ENCODE data around the gene MPEG1. TPM values are rescaled to one million over a fixed set of nuclear protein-coding genes. Genes with fewer than 3 reads are reported as not detected.

Gene MPEG1
- total and polyA plus RNA-seq, 4 donors = 4.3 to 27.1 (median 25.0) TPM

DNA sequence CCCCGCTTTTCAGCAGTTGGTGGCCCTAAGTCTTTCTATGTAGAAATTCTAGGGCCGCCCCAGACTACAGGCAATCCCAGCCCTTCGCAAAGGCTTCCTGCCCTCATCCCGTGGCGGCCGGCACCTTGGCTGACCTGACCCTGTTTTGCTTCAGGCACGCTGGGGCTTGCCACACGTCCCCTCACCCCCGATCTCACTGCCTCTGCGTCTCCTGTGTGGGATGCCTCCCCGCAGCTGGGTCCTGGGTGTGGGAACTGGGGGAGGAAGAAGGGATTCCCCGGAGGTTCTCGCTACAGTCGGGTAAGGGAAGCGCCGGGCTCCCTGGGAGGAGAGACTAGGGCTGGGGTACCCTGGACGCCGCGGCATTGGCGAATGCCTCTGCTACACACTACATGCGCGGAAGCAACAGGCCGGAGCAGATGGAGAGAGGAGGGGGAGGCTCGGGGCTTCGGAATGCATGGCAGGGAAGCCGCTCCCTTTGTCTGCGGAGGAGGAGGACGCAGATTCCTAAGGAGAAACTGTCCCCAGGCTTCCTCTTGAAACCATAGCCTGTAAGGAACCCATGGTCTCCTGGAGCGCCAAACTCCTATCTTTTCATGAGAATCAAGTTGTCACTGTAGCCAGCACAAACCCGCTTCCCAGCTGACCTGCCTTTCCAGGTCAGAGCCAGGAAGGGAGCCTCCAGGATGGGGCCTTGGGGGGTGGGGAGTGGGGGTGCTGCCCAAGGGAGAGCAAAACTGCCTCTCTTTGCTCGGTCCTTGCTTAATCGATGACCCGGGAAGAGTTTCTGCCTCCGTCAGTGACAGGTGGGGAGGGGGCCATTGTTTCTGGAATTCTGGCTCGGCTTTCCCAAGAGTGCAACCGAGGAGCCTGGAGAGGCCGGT lies 39.4 kb downstream of the MPEG1 start:
- intact Hi-C loops (cut with DNase I) = no loop called here
- DNase-seq (peak; percentile 57 to 79), ATAC-seq (ENCODE audit: low FRiP score) (peak; percentile 24)
- Histone ChIP-seq H3K36me3 (ENCODE audit: control insufficient read depth in 1 of 2, insufficient read depth in 2 of 2, low read length in 1 of 2) (no peaks in the 10 kb centered on the region), H3K4me3 (ENCODE audit: low read length in 2 of 2) (peak overlapping the region in 1 of 2 donors; percentile 50), H3K4me1 (ENCODE audit: control insufficient read depth in 1 of 2, insufficient read depth in 2 of 2, low read length in 2 of 2) (no peaks in the 10 kb centered on the region), H3K27me3 (ENCODE audit: control insufficient read depth in 1 of 2, insufficient read depth in 2 of 2, low read length in 1 of 2) (no peaks in the 10 kb centered on the region), H3K27ac (ENCODE audit: low read depth in 1 of 2, low read length in 2 of 2) (no peak overlapping the region), H3K9me3 (ENCODE audit: control insufficient read depth, low read length) (no peaks in the 10 kb centered on the region)
- 12 to 15% methylated on average over 37 of the region's 37 CpGs for WGBS, 2 donors

DNA sequence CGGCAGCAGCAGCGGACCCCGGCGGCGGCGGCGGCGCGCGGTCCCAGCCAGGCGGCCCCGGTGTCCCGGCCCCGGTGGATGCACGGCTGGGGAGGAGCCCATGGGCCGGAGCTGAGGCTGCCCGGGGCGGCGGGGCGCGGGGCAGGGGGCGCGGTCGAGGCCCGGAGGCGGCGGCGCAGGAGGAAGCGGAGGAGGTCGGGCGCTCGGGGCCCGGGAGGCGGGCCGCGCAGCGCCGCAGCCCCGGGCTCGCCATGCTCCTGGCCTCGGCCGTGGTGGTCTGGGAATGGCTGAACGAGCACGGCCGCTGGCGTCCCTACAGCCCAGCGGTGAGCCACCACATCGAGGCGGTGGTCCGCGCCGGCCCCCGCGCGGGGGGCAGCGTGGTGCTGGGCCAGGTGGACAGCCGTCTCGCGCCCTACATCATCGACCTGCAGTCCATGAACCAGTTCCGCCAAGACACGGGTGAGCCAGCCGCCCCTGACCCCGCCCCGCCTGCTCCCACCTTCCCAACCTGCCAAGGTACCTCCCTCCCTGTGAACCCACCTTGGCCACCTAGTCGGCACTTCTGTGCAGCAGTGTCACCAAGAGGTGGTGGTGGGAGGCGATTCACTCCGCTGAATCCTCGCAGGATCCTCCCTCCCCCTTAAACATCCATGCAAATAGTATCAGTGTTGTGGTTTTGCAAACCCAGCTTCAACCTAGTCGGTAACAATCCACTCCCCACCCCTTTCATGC lies 40.2 kb downstream of the MPEG1 start:
- intact Hi-C loops (cut with DNase I) = loop anchor here in 1 of 2 donors (1.0 kb wide), 1 partner anchor 112 kb away; no protein-coding TSS in a partner anchor
- WGBS, 2 donors = 0% methylated on average over 25 to 70 of the region's 70 CpGs
- Histone ChIP-seq H3K27me3 (ENCODE audit: control insufficient read depth in 1 of 2, insufficient read depth in 2 of 2, low read length in 1 of 2) (no peaks in the 10 kb centered on the region), H3K4me1 (ENCODE audit: control insufficient read depth in 1 of 2, insufficient read depth in 2 of 2, low read length in 2 of 2) (no peaks in the 10 kb centered on the region), H3K9me3 (ENCODE audit: control insufficient read depth, low read length) (no peaks in the 10 kb centered on the region), H3K36me3 (ENCODE audit: control insufficient read depth in 1 of 2, insufficient read depth in 2 of 2, low read length in 1 of 2) (no peaks in the 10 kb centered on the region), H3K4me3 (ENCODE audit: low read length in 2 of 2) (peak overlapping the region; percentile 50 to 82), H3K27ac (ENCODE audit: low read depth in 1 of 2, low read length in 2 of 2) (no peak overlapping the region)
- DNase-seq (peak in 1 of 2 donors; percentile 50), ATAC-seq (ENCODE audit: low FRiP score) (peak; percentile 1)

DNA sequence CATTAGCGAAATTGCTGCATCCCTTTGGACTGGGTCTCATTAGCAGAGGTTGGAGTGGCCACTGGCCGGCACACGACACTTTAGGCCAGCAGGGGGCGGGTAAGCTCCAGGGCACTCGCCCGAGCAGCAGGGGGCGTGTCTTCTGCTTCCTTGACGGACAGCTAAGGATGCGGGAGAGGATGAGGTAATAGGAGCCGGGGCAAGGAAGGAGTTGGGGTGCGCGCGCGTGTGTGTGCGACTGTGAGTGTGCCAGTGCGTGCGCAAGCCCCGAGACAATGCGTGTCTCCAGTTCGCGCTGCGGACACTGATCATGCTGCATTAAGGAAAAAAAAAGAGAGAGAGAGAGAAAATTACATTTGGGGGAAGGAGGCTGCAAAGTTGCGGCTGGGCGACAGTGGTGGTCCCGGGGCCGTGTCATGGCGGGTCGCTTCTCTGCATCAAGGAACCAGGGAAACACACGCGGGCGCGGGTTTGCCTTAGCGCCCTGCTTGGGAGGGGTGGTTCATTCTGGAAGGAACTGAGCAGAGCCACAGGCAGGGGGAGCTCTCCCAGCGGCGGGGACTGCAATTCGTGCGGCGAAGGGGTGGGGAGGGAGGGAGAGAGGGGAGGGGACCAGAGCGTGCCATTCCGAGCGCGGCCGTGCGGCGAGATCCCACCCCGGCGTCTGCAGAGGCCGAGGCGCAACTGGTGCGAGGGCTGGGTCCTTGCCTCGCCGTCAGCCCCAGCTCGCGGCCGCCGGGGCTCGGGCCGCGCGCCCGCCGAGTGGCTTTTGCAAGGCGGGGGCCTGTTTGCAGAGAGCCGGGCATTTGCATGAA lies 41.0 kb downstream of the MPEG1 start, which contains the start of gene DTX4:
DTX4 (plus strand) TSS at position 625 of the 815 bp plus-strand sequence. CDS start 464 bp downstream, outside the sequence.
- 0 to 1% methylated on average over 50 to 64 of the region's 64 CpGs for WGBS, 2 donors
- peak; percentile 97 for ATAC-seq (ENCODE audit: low FRiP score)
- H3K36me3 ChIP-seq (ENCODE audit: control insufficient read depth in 1 of 2, insufficient read depth in 2 of 2, low read length in 1 of 2) = no peaks in the 10 kb centered on the region
- no peaks in the 10 kb centered on the region for H3K27me3 ChIP-seq (ENCODE audit: control insufficient read depth in 1 of 2, insufficient read depth in 2 of 2, low read length in 1 of 2)
- intact Hi-C loops (cut with DNase I) = loop anchor here (1.0 to 2.0 kb wide), 4 partner anchors 35 to 113 kb away; no protein-coding TSS in a partner anchor
- peak within 1 kb of the TSS; percentile 50 to 82 for H3K4me3 ChIP-seq (ENCODE audit: low read length in 2 of 2)
- H3K4me1 ChIP-seq (ENCODE audit: control insufficient read depth in 1 of 2, insufficient read depth in 2 of 2, low read length in 2 of 2) = no peaks in the 10 kb centered on the region
- DNase-seq = peak; percentile 94 to 98
- H3K9me3 ChIP-seq (ENCODE audit: control insufficient read depth, low read length) = no peaks in the 10 kb centered on the region
- no peak within 1 kb of the TSS for H3K27ac ChIP-seq (ENCODE audit: low read depth in 1 of 2, low read length in 2 of 2)

DNA sequence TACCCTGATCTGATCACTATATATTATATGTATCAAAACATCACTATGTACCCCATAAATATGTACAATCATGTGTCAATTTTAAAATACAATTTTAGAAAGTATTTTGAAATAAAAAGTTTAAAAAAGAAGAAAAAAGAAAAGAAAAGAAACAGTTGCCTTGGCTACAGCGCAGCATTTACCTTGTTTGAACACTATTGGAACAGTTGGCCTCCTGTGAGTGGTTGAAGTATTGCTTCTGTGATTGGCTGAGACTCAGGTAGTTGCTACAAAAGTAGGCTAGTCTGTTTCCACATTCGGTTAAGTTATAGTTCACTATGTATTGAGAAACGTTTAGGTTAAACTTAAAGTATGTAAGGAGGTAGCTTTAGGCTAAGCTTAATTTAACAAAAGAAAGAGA lies 48.7 kb downstream of the MPEG1 start:
- Histone ChIP-seq H3K4me1 (ENCODE audit: control insufficient read depth in 1 of 2, insufficient read depth in 2 of 2, low read length in 2 of 2) (no peaks in the 10 kb centered on the region), H3K27ac (ENCODE audit: low read depth in 1 of 2, low read length in 2 of 2) (no peak overlapping the region), H3K27me3 (ENCODE audit: control insufficient read depth in 1 of 2, insufficient read depth in 2 of 2, low read length in 1 of 2) (no peaks in the 10 kb centered on the region), H3K9me3 (ENCODE audit: control insufficient read depth, low read length) (no peaks in the 10 kb centered on the region), H3K36me3 (ENCODE audit: control insufficient read depth in 1 of 2, insufficient read depth in 2 of 2, low read length in 1 of 2) (no peaks in the 10 kb centered on the region), H3K4me3 (ENCODE audit: low read length in 2 of 2) (no peak overlapping the region)
- DNase-seq (no peak), ATAC-seq (ENCODE audit: low FRiP score) (no peak)
- intact Hi-C loops (cut with DNase I) = no loop called here
- WGBS, 2 donors = 51 to 59% methylated on average over 3 of the region's 3 CpGs

Other genes with a start within 250 kb of the MPEG1 start
- not detected for gene GLYATL1B, start 126.6 kb downstream of the MPEG1 start, total RNA-seq
- gene GLYATL1B, start 126.6 kb downstream of the MPEG1 start, polyA plus RNA-seq = not detected
- gene FAM111B, start 105.7 kb downstream of the MPEG1 start, total RNA-seq = under 1 TPM; 0.65 to 0.87 TPM
- gene FAM111B, start 105.7 kb downstream of the MPEG1 start, polyA plus RNA-seq = under 1 TPM; 0.20 to 0.25 TPM
- gene FAM111A, start 70.1 kb downstream of the MPEG1 start, total RNA-seq = 10 to 100 TPM; 19.0 to 49.0 TPM
- gene FAM111A, start 70.1 kb downstream of the MPEG1 start, polyA plus RNA-seq = 10 to 100 TPM in 1 of 2 donors, 1 to 10 TPM in 1; 5.8 to 29.6 TPM
- gene DTX4, start 40.8 kb downstream of the MPEG1 start, total RNA-seq = 1 to 10 TPM; 2.6 to 7.1 TPM
- gene DTX4, start 40.8 kb downstream of the MPEG1 start, polyA plus RNA-seq = 10 to 100 TPM in 1 of 2 donors, 1 to 10 TPM in 1; 4.0 to 10.0 TPM
- gene OR5AN1, start 146.0 kb upstream of the MPEG1 start, total RNA-seq = not detected
- gene OR5AN1, start 146.0 kb upstream of the MPEG1 start, polyA plus RNA-seq = not detected
- not detected for gene OR5A2, start 213.5 kb upstream of the MPEG1 start, total RNA-seq
- gene OR5A2, start 213.5 kb upstream of the MPEG1 start, polyA plus RNA-seq = not detected
- not detected for gene OR5A1, start 223.5 kb upstream of the MPEG1 start, total RNA-seq
- not detected for gene OR5A1, start 223.5 kb upstream of the MPEG1 start, polyA plus RNA-seq
- not detected for gene OR4D6, start 244.0 kb upstream of the MPEG1 start, total RNA-seq
- not detected for gene OR4D6, start 244.0 kb upstream of the MPEG1 start, polyA plus RNA-seq

Measured in aorta (tissue), 5 donors.